Stimulated activated CD4-positive, alpha-beta T cell treated with anti-CD3 and anti-CD28 coated beads, Interleukin-15, amount 100 ng/mL, for 48 hours (primary cell): ENCODE data around the gene UBE2C.

ENCODE experiments used
- DNase-seq, 2 donors: peaks; one replicate each; pipeline ENCODE4 v3.0.0-alpha.2; 2020; ENCODE audit warnings: low read depth in 2 of 2

Gene UBE2C

GRCh38 chr20:45833030-45833882 lies 20.8 kb downstream of the UBE2C start, which contains the start of gene SNX21:
TSS of gene SNX21 (plus strand) at chr20:45833799. CDS start at chr20:45833920, 121 bp downstream.
- no peak for DNase-seq

DNA sequence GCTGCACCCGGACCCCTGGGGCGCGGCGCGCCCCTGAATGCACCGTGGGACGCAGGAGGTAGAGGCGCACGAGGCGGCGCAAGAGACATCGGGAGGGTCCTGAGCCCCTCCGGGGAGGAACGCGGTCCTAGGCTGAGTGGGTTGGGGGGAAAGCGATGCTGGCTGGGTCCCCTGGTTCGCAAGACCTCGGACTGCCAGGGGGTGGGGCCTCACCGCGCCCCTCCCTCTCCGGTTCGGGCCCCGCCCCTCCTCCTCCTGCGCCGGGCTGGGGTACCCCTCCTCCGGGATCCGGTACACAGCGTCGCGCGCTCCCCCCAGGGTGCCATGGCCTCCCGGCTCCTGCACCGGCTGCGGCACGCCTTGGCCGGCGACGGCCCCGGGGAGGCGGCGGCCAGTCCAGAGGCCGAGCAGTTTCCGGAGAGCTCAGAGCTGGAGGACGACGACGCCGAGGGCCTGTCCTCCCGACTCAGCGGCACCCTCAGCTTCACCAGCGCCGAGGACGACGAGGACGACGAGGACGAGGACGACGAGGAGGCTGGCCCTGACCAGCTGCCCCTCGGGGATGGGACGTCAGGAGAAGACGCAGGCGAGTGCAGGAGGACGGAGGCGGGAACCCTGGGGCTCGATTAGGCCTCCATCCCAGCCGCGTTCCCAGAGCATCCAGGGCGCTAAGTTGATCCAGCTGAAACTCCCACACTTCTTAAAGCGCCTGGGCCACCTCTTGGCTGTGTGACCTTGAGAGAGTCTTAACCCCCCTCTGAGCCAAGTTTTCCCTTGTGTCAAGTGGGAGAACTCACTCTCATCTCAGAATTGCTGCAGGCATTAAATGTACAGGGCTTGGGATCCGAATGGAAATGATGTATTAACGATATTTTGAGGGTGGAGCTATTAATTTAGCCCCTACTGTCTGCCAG lies 21.7 kb downstream of the UBE2C start:
- DNase-seq = peak in 1 of 2 donors; percentile 28

- DNase-seq = no peak
Observed at GRCh38 chr20:45834797-45835161, 22.3 kb downstream of the UBE2C start.

DNA sequence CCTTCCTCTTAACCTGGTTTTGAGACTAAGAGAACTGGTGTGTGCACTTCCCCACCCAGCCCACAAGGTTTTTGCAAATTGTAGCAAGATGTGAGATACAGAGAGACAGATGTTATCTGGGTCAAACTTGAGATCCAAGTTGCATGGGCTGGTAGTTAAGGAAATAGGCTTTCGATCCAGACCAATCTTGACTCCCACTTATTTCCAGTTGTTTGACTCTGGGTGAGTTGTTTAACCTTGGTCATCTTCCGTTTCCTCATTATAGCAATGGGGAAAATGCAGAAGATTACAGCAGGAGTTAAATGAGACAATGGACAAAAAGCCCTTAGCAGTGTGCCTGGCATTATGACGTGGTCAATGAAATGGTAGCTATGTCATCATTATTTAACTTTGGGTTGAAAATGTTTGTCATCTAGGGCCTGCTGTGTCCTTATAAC lies 22.9 kb downstream of the UBE2C start:
- no peak for DNase-seq

DNA sequence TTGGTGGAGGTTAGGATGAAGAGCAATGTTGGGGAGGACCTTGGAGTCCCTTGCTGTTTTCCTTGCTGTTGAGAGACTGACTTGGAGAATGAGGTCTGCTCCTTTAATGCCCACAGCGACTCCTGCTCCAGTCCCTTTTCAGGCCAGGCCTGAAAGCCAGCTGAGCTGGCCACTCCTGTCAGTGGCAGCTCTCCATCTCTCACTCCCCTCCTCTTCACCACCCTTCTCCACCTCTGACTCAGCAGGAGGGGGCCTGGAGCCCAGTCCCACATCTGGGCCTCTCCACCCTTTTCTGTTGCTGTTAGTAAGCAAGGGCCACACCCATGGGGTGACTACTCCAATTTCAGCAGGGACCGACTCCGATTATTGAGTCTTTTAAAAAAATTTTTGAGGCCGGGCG lies 23.4 kb downstream of the UBE2C start:
- no peak for DNase-seq

DNA sequence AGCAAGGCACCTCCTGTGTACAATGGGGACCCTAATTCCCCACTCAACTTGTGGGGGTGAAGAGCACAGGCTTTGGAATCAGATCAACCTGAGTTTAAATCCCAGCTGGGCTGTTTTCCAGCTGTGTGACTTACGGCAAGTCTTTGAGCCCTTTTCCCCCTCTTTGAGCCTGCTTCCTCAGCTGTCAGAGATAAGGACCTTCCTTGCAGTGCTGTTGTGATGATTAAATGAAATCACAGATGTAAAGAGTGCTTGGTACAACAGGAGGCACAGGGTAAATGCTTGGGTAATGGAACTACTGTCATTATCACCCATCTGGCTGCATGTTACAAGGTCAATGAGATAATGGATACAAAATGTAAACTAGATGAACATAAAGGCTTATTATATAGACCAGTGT lies 24.4 kb downstream of the UBE2C start:
- no peak for DNase-seq

- DNase-seq = no peak
Observed at GRCh38 chr20:45840700-45841198, 28.3 kb downstream of the UBE2C start.

DNA sequence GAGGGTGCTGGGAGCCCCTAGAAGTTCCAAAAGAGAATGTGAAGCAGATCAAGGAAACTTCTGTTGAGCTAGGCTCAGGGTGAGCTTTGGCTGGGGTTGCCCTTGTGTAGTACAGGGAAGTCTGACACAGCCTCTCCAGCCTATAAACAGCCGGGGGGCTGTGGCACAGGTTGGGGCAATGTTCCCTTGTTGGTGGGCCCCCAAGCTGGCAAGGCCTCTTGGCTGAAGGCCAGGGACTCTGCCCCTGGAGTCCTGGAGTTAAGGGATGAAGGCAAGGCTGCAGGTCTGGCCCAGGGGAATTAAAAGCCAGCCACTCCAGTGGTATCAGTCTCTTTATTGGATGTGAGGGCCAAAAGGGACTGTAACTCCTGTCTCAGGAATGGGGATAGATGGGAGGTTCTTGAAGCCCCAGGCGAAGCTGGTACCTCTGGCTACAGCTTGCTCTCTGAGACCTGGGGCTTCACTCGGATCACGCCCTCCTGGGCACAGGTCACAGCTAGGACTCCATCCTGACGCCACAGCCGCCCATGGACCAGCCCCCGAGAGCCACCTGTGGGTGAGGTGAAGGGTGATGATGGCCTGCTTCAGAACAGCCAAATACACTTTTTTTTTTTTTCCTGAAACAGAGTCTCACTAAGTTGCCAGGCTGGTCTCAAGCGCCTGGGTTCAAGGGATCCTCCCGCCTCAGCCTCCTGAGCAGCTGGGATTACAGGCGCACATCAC lies 29.1 kb downstream of the UBE2C start:
- DNase-seq = no peak

DNA sequence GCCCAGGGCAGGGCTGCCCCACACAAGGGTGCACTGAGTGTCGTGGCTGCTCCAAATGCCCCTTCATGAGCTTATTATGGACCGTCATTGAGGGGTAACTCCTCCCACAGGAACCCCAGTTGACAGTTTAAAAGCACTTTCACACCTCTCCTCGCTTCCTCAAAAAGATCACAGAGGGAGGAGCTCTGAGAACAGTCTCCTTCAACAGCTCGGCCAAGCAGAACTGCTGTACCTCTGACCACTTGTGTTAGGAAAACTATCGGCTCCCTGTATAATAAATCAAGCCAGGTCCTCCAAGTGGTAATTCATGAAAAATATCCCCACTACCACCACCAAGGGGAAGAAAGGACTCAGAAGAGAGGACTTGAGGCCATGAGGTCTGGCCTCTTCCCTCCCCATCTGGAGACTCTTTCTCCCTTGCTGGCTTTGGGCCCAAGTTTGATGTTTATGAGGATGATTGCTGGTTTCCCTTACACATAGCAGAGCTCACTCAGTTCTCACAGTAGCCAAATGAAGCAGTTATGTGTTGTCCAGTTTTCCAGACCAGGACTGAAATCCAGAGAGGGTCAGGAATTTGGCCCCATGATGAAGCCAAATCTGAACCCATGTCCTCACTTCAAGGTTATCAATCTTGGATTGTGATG lies 29.8 kb downstream of the UBE2C start:
- no peak for DNase-seq

GRCh38 chr20:45843506-45843905 lies 31.1 kb downstream of the UBE2C start:
- DNase-seq = no peak

DNA sequence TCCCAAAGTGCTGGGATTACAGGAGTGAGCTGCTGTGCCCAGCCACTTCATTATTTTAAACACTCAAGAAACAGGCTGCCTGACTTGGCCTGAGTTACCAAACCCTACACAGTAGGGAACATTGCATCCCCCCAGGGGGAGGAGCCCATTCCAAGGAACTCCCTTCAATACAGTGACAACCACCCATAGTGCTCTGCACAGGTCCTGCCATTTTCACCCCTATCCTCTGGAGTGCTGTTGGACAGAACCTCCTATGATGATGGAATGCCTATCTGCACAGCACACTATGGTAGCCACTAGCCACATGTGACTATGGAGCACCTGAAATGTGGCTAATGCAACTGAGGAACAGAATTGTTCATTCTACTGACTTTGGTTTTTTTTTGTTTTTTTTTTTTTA lies 33.0 kb downstream of the UBE2C start:
- no peak for DNase-seq

- no peak for DNase-seq
Observed at GRCh38 chr20:45848421-45848820, 36.0 kb downstream of the UBE2C start.

DNA sequence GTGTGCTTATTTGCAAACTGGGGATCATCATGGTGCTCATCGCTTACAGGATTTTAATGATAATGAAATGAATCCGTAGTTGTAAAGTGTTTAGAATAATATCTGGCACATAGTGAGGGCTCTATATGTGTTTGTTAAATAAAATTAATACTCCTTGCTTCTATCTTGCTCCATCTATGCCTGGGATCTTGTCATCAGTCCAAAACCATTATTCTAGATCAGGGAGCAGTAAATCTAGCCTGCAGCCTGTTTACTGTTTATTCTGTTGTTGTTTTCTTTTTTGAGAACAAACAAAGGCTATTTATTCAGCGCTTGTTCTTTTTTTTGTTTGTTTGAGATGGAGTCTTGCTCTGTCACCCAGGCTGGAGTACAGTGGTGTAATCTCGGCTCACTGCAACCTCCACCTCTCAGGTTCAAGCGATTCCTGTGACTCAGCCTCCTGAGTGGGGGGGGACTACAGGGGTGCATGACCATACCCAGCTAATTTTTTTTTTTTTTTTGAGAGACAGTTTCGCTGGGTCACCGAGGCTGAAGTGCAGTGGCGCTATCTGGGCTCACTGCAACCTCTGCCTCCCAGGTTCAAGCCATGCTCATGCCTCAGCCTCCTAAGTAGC lies 36.6 kb downstream of the UBE2C start:
- no peak for DNase-seq

DNA sequence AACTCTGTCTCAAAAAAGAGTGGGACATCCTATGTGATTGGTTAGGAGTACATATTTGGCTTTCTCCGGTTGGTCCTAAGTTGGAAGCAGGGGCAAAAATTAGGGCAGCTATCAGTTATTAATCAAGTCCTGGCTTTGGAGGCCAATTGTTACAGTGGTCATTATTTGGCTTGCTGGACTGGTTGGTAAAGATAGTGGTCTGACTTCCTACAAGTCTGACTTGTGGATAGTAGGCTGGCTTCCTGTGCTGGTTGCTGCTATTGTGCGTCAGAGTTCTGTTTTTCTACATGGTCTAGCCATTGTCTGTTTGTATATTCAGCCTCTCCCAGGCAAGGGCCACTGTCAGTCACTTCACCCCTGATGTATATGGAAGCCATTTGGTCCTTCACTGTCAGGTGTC lies 37.8 kb downstream of the UBE2C start:
- DNase-seq = no peak

GRCh38 chr20:45850926-45851325 lies 38.5 kb downstream of the UBE2C start:
- no peak for DNase-seq

DNA sequence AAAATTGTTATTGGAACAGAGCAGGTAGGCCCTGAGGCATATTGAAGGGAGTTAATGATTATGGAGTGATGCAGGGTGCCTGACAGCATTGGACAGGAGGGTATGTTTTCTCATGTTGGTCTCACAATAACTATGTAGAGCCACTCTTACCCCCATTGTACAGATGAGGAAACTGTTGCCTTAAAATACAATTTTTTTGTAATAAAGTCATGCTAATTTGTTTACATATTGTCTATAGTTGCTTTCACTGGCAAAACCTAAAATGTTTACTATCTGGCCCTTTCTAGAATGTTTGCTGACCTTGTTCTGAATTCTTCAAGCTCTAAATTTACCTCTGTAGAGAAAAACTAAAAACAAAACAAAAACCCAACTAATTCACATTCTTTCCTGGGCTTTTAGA lies 39.1 kb downstream of the UBE2C start:
- no peak for DNase-seq

DNA sequence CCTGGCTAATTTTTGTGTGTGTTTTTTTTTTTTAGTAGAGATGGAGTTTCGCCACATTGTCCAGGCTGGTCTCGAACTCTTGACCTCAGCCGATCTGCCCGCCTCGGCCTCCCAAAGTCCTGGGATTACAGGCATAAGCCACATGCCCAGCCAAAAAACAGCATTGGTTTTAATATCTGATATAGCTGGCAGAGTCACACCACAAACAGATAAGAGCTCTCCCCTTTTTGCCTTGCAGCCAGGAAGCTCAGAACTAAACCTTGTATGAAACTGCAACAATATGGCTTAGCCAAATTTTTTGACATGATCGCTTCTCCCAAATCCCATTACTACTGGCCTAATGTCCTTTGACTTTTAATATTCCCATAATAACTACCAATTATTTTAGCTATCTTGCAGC lies 39.9 kb downstream of the UBE2C start:
- DNase-seq = no peak

DNA sequence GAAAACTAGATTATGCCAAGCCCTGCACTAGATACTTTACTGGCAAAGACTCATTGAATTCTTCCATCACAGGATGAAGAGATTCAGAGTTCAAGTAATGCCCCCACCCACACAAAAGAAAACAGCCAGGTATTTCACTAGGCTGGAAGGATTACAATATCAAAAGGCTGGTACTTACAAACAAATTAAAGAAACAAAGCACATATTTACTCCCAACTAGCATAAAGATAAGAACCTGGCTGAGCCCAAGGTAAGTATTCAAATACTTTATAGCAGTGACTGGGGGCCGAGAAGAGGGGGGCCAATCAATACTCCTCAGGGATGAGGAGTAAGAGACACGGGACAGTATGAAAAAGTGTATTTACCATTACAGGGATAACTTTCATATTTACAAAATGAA lies 41.0 kb downstream of the UBE2C start:
- DNase-seq = no peak

DNA sequence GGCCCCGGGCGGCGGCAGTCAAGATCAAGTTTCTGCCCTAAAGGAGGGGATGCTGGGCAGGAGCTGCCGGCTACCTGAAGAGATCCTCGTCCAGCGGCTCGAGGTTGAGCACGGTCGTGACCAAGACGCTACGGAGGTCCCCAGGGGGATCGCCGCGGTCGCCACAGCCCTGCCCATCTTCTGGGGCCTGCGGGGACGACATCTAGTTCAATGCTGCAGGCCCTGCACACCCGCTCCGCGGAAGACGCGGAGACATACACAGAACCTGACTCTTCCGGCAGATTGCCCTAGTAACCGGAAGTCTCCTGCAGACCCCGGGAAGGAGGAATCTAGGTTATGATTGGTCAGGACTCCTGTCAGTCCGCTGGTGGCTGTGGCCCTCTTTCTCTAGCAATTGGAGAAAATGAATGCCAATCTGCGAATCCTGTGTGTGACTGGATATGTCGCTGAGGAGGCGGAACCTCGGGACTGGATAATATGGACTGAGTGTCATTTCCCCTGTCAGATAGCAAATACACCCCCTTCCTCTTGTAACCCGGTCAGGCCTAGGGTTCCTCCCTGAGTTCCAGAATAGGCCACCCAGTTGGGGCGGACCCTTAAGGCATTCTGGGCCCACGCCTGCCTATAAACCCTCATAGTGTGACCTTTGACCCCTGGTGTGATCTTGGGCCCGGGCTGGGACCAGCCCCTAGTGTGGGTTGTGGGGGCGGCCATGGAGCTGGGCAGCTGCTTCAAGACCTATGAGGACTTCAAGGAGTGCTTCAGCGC lies 44.9 kb downstream of the UBE2C start, which contains the start of the genes ACOT8 and ZSWIM3:
ACOT8 (minus strand) TSS at position 279 of the 768 bp plus-strand sequence; CDS start at position 202, 77 bp downstream.
ZSWIM3 (plus strand) TSS at position 501 of the 768 bp plus-strand sequence; CDS start at position 713, 212 bp downstream.
- peak; percentile 90 to 94 for DNase-seq

GRCh38 chr20:45857882-45858216 lies 45.4 kb downstream of the UBE2C start:
- peak; percentile 31 to 40 for DNase-seq
